Neural progenitor cell (in vitro differentiated cells): Measurements from ENCODE around the gene ADCYAP1. TPM values are rescaled to one million over a fixed set of nuclear protein-coding genes. Genes with fewer than 3 reads are reported as not detected.

Experiments
- DNase-seq: peaks from one replicate; pipeline ENCODE4 v3.0.0-alpha.2; 2016; ENCODE audit warnings: low spot score
- H2AFZ ChIP-seq: fragments of 200-600 bp; sonication (generic); replicated peaks from 2 replicates; pipeline ENCODE4 v1.6.1; 2016; ENCODE audit warnings: antibody characterized with exemption
- H3F3A ChIP-seq: fragments of 200-600 bp; sonication (generic); 2 replicates; pipeline ENCODE4 v1.6.1; 2016; ENCODE audit warnings: antibody characterized with exemption, low read depth
- H3K27ac ChIP-seq: fragments of 200-600 bp; sonication (generic); 2 replicates; pipeline ENCODE4 v1.5.1; 2016; ENCODE audit warnings: mild to moderate bottlenecking
- H3K27me3 ChIP-seq: fragments of 200-600 bp; sonication (generic); 2 replicates; pipeline ENCODE4 v1.6.1; 2016; ENCODE audit warnings: mild to moderate bottlenecking, moderate library complexity
- H3K36me3 ChIP-seq: fragments of 200-600 bp; sonication (generic); 2 replicates; pipeline ENCODE4 v1.5.1; 2016
- H3K4me1 ChIP-seq: fragments of 200-600 bp; sonication (generic); 2 replicates; pipeline ENCODE4 v1.6.1; 2016; ENCODE audit warnings: mixed run types
- H3K4me2 ChIP-seq: fragments of 200-600 bp; sonication (generic); 2 replicates; pipeline ENCODE4 v1.6.1; 2016
- H3K4me3 ChIP-seq: fragments of 200-600 bp; sonication (generic); 2 replicates; pipeline ENCODE4 v1.5.1; 2016
- H3K79me2 ChIP-seq: fragments of 200-600 bp; sonication (generic); 2 replicates; pipeline ENCODE4 v1.6.1; 2016; ENCODE audit warnings: low read depth
- H3K9ac ChIP-seq: fragments of 200-600 bp; sonication (generic); 2 replicates; pipeline ENCODE4 v1.6.1; 2016
- H3K9me3 ChIP-seq: fragments of 200-600 bp; sonication (generic); 2 replicates; pipeline ENCODE4 v1.5.1; 2016; ENCODE audit warnings: low read depth
- H4K20me1 ChIP-seq: fragments of 200-600 bp; sonication (generic); 2 replicates; pipeline ENCODE4 v1.6.1; 2016; ENCODE audit warnings: low read depth
- H3K27ac Mint-ChIP-seq: 3 replicates; pipeline ENCODE4 v1.8.0; 2021; ENCODE audit warnings: mixed read lengths
- H3K27me3 Mint-ChIP-seq: 2 replicates; pipeline ENCODE4 v1.8.0; 2022; ENCODE audit warnings: low read depth, mild to moderate bottlenecking, inconsistent platforms, moderate library complexity, mixed read lengths; ENCODE audit not compliant: insufficient read depth
- H3K36me3 Mint-ChIP-seq: 3 replicates; pipeline ENCODE4 v1.8.0; 2021; ENCODE audit warnings: mixed read lengths
- H3K4me1 Mint-ChIP-seq: 3 replicates; pipeline ENCODE4 v1.8.0; 2021; ENCODE audit warnings: mixed read lengths
- H3K4me3 Mint-ChIP-seq: 3 replicates; pipeline ENCODE4 v1.8.0; 2021; ENCODE audit warnings: mild to moderate bottlenecking, moderate library complexity, mixed read lengths
- H3K9me3 Mint-ChIP-seq: 3 replicates; pipeline ENCODE4 v1.8.0; 2020; ENCODE audit warnings: mixed read lengths
- CTCF ChIP-seq: fragments of 200-600 bp; sonication (generic); IDR thresholded peaks from 2 replicates; pipeline ENCODE4 v1.5.1; 2017; ENCODE audit warnings: antibody characterized with exemption, mild to moderate bottlenecking
- EZH2 ChIP-seq: fragments of 200-600 bp; sonication (generic); IDR thresholded peaks from 2 replicates; pipeline ENCODE4 v1.6.1; 2017; ENCODE audit warnings: antibody characterized with exemption, mild to moderate bottlenecking, moderate library complexity
- EZH2phosphoT487 ChIP-seq: fragments of 200-600 bp; sonication (generic); IDR thresholded peaks from 2 replicates; pipeline ENCODE4 v1.6.1; 2017; ENCODE audit warnings: antibody characterized with exemption
- total RNA-seq: library from RNA; depleted of rRNA; stranded (reverse); fragments of >200 nt; gene quantifications from 2 replicates; pipeline ENCODE4 v1.2.3, GENCODE V29; 2015; ENCODE audit warnings: low replicate concordance

The ADCYAP1 gene
- total RNA-seq, 1 donor from 2014 or later, result 0.04 TPM

- H3K36me3 Mint-ChIP-seq, result no peaks in the 10 kb centered on the region
- no peak overlapping the region for H3K27ac Mint-ChIP-seq
- H3K27me3 Mint-ChIP-seq, result peaks cover 83% of the 10 kb centered on the region
- no peak overlapping the region for H3K9ac ChIP-seq
- no peaks in the 10 kb centered on the region for H3K36me3 ChIP-seq
- no peaks in the 10 kb centered on the region for H3K79me2 ChIP-seq
- H3K27me3 ChIP-seq, result peaks cover 100% of the 10 kb centered on the region
- DNase-seq, result peak; percentile 72
- TF ChIP-seq CTCF (no peak), EZH2phosphoT487 (no peak), EZH2 (no peak)
- peak overlapping the region; percentile 98 for H3K4me2 ChIP-seq
- peak overlapping the region; percentile 80 for H3K4me3 Mint-ChIP-seq
- no peaks in the 10 kb centered on the region for H3K9me3 ChIP-seq
- peak overlapping the region; percentile 57 for H3K4me3 ChIP-seq
- peaks cover 32% of the 10 kb centered on the region for H3F3A ChIP-seq
- peak overlapping the region; percentile 63 for H2AFZ ChIP-seq
- no peaks in the 10 kb centered on the region for H3K9me3 Mint-ChIP-seq
- H3K27ac ChIP-seq, result no peak overlapping the region
- peaks cover 74% of the 10 kb centered on the region for H4K20me1 ChIP-seq
- H3K4me1 ChIP-seq, result peaks cover 58% of the 10 kb centered on the region
- H3K4me1 Mint-ChIP-seq, result peaks cover 24% of the 10 kb centered on the region
Observed at GRCh38 chr18:907115-907884, 2.6 kb downstream of the ADCYAP1 start.

- Histone ChIP-seq H3K4me3 (peak overlapping the region; percentile 57), H3K9me3 (no peaks in the 10 kb centered on the region), H3K27ac (no peak overlapping the region), H2AFZ (peak overlapping the region; percentile 28), H3K4me2 (peak overlapping the region; percentile 98), H4K20me1 (peaks cover 67% of the 10 kb centered on the region), H3K27me3 (peaks cover 100% of the 10 kb centered on the region), H3F3A (peaks cover 32% of the 10 kb centered on the region), H3K4me1 (peaks cover 58% of the 10 kb centered on the region), H3K36me3 (no peaks in the 10 kb centered on the region), H3K79me2 (no peaks in the 10 kb centered on the region), H3K9ac (no peak overlapping the region)
- Mint-ChIP-seq H3K27ac (no peak overlapping the region), H3K4me1 (peaks cover 24% of the 10 kb centered on the region), H3K36me3 (no peaks in the 10 kb centered on the region), H3K4me3 (peak overlapping the region; percentile 77), H3K27me3 (peaks cover 80% of the 10 kb centered on the region), H3K9me3 (no peaks in the 10 kb centered on the region)
- TF ChIP-seq EZH2phosphoT487, result peak; percentile 81
- peak; percentile 91 for TF ChIP-seq EZH2
- TF ChIP-seq CTCF, result no peak
- DNase-seq, result peak; percentile 49
Observed at GRCh38 chr18:907885-908757, 3.5 kb downstream of the ADCYAP1 start.

GRCh38 chr18:908758-909724, 4.4 kb downstream of the ADCYAP1 start:
- TF ChIP-seq CTCF, result no peak
- peak; percentile 86 for TF ChIP-seq EZH2phosphoT487
- TF ChIP-seq EZH2, result peak; percentile 94
- Histone ChIP-seq H3K4me3 (peak overlapping the region; percentile 57), H3K9ac (no peak overlapping the region), H3K9me3 (no peaks in the 10 kb centered on the region), H4K20me1 (peaks cover 59% of the 10 kb centered on the region), H3K27me3 (peaks cover 100% of the 10 kb centered on the region), H2AFZ (no peak overlapping the region), H3K4me2 (peak overlapping the region; percentile 98), H3K79me2 (no peaks in the 10 kb centered on the region), H3K36me3 (no peaks in the 10 kb centered on the region), H3F3A (peaks cover 31% of the 10 kb centered on the region), H3K27ac (no peak overlapping the region), H3K4me1 (peaks cover 58% of the 10 kb centered on the region)
- H3K4me3 Mint-ChIP-seq, result peak overlapping the region; percentile 77
- H3K9me3 Mint-ChIP-seq, result no peaks in the 10 kb centered on the region
- DNase-seq, result peak; percentile 73
- no peaks in the 10 kb centered on the region for H3K36me3 Mint-ChIP-seq
- peaks cover 75% of the 10 kb centered on the region for H3K27me3 Mint-ChIP-seq
- H3K4me1 Mint-ChIP-seq, result peaks cover 22% of the 10 kb centered on the region
- no peak overlapping the region for H3K27ac Mint-ChIP-seq
